ENCODE results near the gene CD300E. TPM values are rescaled to one million over a fixed set of nuclear protein-coding genes. Genes with fewer than 3 reads are reported as not detected.

Gene CD300E
- total and polyA plus RNA-seq, 2 of the 13 experiments (the other 11 are each of a cell fraction or from before 2014, with no cell fraction given), result not detected

GRCh38 chr17:74671031-74671771, 47.7 kb upstream of the CD300E start (continued):
- TF ChIP-seq HMGXB3 (CRISPR knock-in tag; IDR thresholded peaks at IDR 0.05; ENCODE audit: borderline replicate concordance) (peak; percentile 98), HNRNPK (IDR thresholded peaks at IDR 0.05; ENCODE audit: low read depth, low read length, poor library complexity, severe bottlenecking) (no peak), ZNF251 (CRISPR knock-in tag; IDR thresholded peaks at IDR 0.05) (peak; percentile 99), ZNF337 (CRISPR knock-in tag; IDR thresholded peaks at IDR 0.05; ENCODE audit: borderline replicate concordance, low read depth) (peak; percentile 100), ATAD3A (CRISPR knock-in tag; IDR thresholded peaks at IDR 0.05) (peak; percentile 99), BORCS8-MEF2B (CRISPR knock-in tag; IDR thresholded peaks at IDR 0.05) (peak; percentile 100), ZNF326 (CRISPR knock-in tag; IDR thresholded peaks at IDR 0.05; ENCODE audit: borderline replicate concordance) (peak; percentile 98), ZNF614 (CRISPR knock-in tag; IDR thresholded peaks at IDR 0.05; ENCODE audit: borderline replicate concordance) (peak; percentile 100), ZNF557 (CRISPR knock-in tag; IDR thresholded peaks at IDR 0.05) (peak; percentile 100), ZNF589 (CRISPR knock-in tag; conservative IDR thresholded peaks at IDR 0.05) (peak; percentile 100), TMF1 (CRISPR knock-in tag; IDR thresholded peaks at IDR 0.05; ENCODE audit: low read depth) (peak; percentile 100), FOXK2 (IDR thresholded peaks at IDR 0.05) (no peak; the same call in 1 of the 2 replicates), ZNF280B (CRISPR knock-in tag; IDR thresholded peaks at IDR 0.05; ENCODE audit: borderline replicate concordance) (peak; percentile 100), ZNF24 (IDR thresholded peaks at IDR 0.05) (no peak), THYN1 (CRISPR knock-in tag; IDR thresholded peaks at IDR 0.05; ENCODE audit: borderline replicate concordance, low read depth) (peak; percentile 99; the same call in 1 of the 2 replicates), SATB2 (CRISPR knock-in tag; IDR thresholded peaks at IDR 0.05) (peak; percentile 100), CEBPB (IDR thresholded peaks at IDR 0.05; ENCODE audit: borderline replicate concordance, low read depth, low read length) (no peak), JUNB (CRISPR knock-in tag; IDR thresholded peaks at IDR 0.05; ENCODE audit: borderline replicate concordance) (peak; percentile 98), ZNF616 (CRISPR knock-in tag; IDR thresholded peaks at IDR 0.05; ENCODE audit: low read depth) (peak; percentile 99), FOXC1 (CRISPR knock-in tag; IDR thresholded peaks at IDR 0.05; ENCODE audit: borderline replicate concordance) (peak; percentile 100), TCF7L2 (IDR thresholded peaks at IDR 0.05; ENCODE audit: low read depth, low read length) (no peak), SSRP1 (CRISPR knock-in tag; IDR thresholded peaks at IDR 0.05) (no peak; the same call in 1 of the 2 replicates), ZNF777 (CRISPR knock-in tag; IDR thresholded peaks at IDR 0.05) (peak; percentile 97)
- TF ChIP-seq, protein P1, sequence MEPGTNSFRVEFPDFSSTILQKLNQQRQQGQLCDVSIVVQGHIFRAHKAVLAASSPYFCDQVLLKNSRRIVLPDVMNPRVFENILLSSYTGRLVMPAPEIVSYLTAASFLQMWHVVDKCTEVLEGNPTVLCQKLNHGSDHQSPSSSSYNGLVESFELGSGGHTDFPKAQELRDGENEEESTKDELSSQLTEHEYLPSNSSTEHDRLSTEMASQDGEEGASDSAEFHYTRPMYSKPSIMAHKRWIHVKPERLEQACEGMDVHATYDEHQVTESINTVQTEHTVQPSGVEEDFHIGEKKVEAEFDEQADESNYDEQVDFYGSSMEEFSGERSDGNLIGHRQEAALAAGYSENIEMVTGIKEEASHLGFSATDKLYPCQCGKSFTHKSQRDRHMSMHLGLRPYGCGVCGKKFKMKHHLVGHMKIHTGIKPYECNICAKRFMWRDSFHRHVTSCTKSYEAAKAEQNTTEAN (CRISPR knock-in tag; conservative IDR thresholded peaks at IDR 0.05), result peak; percentile 99

Measured in HepG2 (cell line).